IMR-90 (cell line): ENCODE results near the gene RBBP6.

Source experiments
- BHLHE40 ChIP-seq: fragments of 150-350 bp; IDR thresholded peaks from 2 replicates; pipeline ENCODE4 v1.6.1; 2016; ENCODE audit warnings: mild to moderate bottlenecking, low read depth, low read length
- FOS ChIP-seq: fragments of 150-350 bp; IDR thresholded peaks from 2 replicates; pipeline ENCODE4 v1.6.1; 2016; ENCODE audit warnings: low read depth, low read length
- POLR2A ChIP-seq: IDR thresholded peaks from 2 replicates; pipeline ENCODE4 v1.6.1; 2012; ENCODE audit warnings: mild to moderate bottlenecking, low read depth, low read length
- RFX5 ChIP-seq: IDR thresholded peaks from 2 replicates; pipeline ENCODE4 v1.8.0; 2012; ENCODE audit warnings: low read depth, mild to moderate bottlenecking, low read length, moderate library complexity
- TF ChIP-seq, protein P1 (sequence below): conservative IDR thresholded peaks from 2 replicates; pipeline ENCODE4 v1.5.1; 2012; ENCODE audit warnings: mild to moderate bottlenecking, low read depth, low read length, improper control_type of control experiment

DNA sequence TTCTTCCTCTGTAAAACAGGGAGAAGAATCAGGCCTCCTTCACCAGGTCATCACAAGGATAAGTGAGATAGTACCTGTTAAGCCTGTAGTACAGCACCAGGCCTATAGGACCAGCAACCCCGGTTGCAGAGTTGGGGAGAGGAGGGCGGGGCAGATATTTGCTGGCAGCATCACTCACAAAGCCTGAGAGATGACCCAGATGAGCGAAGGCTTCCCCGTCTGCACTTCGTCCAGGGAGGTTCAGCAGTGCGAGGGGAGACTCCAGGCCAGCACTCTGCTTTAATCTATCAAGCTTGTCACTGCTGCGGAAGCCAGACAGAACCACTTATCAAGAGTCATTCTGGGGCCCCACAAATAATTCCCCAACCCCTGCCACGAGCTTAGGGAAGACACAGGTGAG is 15.8 kb upstream of the RBBP6 start:
- TF ChIP-seq, protein P1, sequence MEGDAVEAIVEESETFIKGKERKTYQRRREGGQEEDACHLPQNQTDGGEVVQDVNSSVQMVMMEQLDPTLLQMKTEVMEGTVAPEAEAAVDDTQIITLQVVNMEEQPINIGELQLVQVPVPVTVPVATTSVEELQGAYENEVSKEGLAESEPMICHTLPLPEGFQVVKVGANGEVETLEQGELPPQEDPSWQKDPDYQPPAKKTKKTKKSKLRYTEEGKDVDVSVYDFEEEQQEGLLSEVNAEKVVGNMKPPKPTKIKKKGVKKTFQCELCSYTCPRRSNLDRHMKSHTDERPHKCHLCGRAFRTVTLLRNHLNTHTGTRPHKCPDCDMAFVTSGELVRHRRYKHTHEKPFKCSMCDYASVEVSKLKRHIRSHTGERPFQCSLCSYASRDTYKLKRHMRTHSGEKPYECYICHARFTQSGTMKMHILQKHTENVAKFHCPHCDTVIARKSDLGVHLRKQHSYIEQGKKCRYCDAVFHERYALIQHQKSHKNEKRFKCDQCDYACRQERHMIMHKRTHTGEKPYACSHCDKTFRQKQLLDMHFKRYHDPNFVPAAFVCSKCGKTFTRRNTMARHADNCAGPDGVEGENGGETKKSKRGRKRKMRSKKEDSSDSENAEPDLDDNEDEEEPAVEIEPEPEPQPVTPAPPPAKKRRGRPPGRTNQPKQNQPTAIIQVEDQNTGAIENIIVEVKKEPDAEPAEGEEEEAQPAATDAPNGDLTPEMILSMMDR: no peak
- TF ChIP-seq BHLHE40 (no peak), RFX5 (no peak), POLR2A (no peak), FOS (no peak)
